Renal cortex interstitium (tissue), 11 donors: ENCODE data around the gene FADS3. TPM values are rescaled to one million over a fixed set of nuclear protein-coding genes. Genes with fewer than 3 reads are reported as not detected.

ENCODE experiments used
- DNase-seq, 11 donors: peaks; one replicate each; pipeline ENCODE4 v3.0.0-alpha.2; 2013; ENCODE audit warnings: low read depth in 9 of 11, low spot score in 4 of 11; ENCODE audit errors: extremely low read depth in 1 of 11
- polyA plus RNA-seq, 3 donors: library from polyadenylated mRNA; unstranded; fragments of 120-200 nt; gene quantifications; one replicate each; pipeline ENCODE4 v1.2.1, GENCODE V29; 2013; ENCODE audit not compliant: insufficient read length in 3 of 3

The FADS3 gene
- polyA plus RNA-seq, 3 donors: 13.0 to 22.9 (median 18.4) TPM

DNA sequence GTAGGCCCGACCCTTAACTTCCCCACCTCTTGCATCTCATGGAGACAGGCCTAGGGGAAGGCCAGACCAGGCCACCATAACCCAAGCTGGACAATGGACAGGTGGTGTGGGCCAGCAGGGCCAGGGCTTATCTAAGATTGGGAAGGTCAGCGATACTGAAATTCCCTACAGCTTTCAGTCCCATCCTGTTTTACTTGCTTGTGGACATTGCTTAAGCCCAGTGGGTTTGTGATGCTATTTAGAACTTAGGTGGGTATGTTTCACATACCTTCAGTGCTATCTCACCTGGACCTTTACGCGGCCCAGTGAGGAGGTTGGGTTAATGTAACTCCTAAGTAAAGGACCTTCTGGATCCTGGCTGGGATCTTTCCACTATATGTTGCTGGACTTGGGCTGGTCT, 61.5 kb downstream of the FADS3 start:
- DNase-seq: no peak

DNA sequence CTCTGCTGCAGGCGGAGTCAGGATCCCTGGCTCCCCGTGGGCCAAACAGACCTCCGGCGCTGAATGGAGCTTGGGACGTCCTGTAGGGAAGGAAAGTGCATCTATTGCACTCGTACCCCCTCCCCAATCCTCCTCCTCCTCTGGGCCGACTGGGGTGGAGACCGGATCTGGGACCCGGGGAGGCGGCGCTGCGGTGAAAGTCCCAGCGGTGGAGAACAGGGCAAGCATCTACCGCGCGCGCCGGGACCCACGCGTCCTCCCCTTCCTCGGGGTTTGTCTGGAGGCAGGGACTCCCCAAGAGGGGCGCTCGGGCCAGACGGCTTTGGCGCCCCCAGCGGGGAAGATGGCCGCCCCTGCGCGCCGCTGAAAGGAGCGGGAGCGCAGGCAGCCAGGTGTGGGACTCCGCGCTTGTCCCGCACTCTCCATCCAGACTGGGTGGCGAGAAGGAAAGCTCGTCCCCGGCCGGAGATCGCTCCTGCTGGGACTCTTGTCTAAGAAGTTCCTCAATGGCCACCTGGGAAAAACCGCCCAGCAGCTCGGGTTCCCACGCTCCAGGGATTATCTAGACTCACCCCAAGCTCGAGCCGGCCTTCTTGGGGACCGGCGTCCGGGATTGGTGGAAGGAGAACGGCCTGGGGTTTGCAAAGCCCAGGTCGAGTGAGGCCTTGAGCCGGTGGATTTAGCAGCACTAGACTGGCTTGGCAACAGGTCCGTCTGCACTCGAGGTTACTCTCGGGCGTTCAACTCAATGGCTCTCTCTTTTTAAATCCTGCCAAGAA, 62.5 kb downstream of the FADS3 start:
- peak in 4 of 11 donors; percentile 25 to 55 (median 36) for DNase-seq

DNA sequence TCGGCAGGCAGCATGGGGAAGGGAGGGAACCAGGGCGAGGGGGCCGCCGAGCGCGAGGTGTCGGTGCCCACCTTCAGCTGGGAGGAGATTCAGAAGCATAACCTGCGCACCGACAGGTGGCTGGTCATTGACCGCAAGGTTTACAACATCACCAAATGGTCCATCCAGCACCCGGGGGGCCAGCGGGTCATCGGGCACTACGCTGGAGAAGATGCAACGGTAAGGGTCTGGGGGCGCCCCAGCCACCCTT, 63.0 kb downstream of the FADS3 start:
- no peak for DNase-seq

DNA sequence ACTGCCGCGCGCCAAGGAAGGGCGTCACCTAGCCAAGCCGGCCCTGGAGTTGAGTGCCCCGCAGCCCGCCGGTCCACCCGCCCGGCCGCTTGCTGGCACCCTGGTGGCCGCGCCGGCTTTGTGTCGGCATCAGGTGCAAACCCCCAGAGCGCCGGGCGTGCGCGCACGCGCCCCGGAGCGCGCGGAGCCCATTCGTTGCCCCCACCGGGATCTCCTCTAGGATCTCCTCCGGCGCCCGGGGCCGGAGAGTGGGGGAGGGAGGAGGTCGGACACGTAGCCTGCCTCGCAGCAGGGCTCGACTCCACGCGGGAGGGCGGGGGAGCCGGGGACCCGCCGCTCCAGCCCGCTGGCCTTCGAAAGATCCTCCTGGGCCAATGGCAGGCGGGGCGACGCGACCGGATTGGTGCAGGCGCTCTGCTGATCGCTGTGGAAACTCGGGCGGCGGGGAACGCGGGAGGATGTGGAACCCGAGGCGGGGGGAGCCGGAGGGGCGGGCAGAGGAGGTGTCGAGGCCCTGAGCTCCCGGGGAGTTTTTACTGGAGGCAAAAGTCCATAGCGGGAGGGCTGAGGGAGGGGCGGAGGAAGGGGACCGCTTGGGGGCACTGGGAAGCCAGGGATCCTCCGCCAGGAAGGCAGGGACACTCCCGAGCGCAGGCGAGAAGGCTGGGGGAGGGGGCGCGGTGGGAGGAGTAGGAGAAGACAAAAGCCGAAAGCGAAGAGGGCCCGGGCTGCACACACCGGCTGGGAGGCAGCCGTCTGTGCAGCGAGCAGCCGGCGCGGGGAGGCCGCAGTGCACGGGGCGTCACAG, 63.6 kb downstream of the FADS3 start, which contains the start of gene FADS2:
FADS2 (plus strand) TSS at position 730 of the 808 bp plus-strand sequence. CDS start 91 bp downstream, outside the sequence.
- peak; percentile 68 to 91 (median 86) for DNase-seq

DNA sequence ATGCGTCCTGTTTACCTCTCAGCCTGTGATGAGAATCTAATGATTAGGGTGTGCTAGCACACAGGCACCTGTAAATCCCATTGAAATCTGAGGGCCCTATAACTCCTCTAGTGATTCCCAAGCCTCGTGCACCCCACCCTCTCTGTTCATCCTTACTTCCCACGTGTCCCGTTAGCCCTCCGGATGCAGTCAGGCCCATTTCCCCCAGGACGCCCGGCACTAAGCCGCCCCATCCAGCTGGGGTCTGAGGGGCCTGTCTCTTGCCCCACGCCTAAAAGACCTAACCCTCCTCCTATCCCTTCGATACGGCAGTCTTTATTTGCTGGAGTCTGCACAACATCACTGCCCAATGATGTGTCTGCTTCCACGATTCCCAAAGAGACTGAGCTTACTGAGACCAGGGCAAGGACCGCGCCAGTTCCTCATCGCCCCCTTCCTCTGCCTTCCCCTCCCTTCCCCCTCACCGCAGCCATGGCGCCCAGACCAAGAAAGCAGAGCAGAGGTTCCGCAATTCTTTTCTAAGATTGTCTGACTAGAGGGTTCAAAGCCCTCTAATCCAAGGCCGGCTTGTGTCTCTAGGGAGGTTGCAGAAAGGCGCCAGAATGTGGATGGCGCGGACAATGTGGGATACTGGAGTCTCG, 64.3 kb downstream of the FADS3 start:
- DNase-seq: peak in 2 of 11 donors; percentile 13 to 18

Other genes starting within 250 kb of the FADS3 start
- gene DAGLA, start 211.2 kb downstream of the FADS3 start, polyA plus RNA-seq: 1 to 10 TPM; 3.2 to 4.6 (median 4.4) TPM
- 10 to 100 TPM; 21.7 to 27.8 (median 23.4) TPM for gene MYRF, start 138.9 kb downstream of the FADS3 start, polyA plus RNA-seq
- gene TMEM258, start 98.9 kb downstream of the FADS3 start, polyA plus RNA-seq: 100 to 1,000 TPM; 152 to 191 (median 165) TPM
- 10 to 100 TPM; 30.6 to 49.0 (median 45.8) TPM for gene FEN1, start 98.6 kb downstream of the FADS3 start, polyA plus RNA-seq
- 10 to 100 TPM; 52.2 to 54.9 (median 54.7) TPM for gene FADS1, start 74.5 kb downstream of the FADS3 start, polyA plus RNA-seq
- gene FADS2, start 63.2 kb downstream of the FADS3 start, polyA plus RNA-seq: 100 to 1,000 TPM in 2 of 3 donors, 10 to 100 TPM in 1; 95.4 to 118 (median 113) TPM
- 10 to 100 TPM; 18.0 to 24.4 (median 22.6) TPM for gene RAB3IL1, start 26.0 kb upstream of the FADS3 start, polyA plus RNA-seq
- gene BEST1, start 58.8 kb upstream of the FADS3 start, polyA plus RNA-seq: 1 to 10 TPM; 3.5 to 5.1 (median 4.6) TPM
- 1,000 to 10,000 TPM; 2,175 to 2,380 (median 2,187) TPM for gene FTH1, start 76.1 kb upstream of the FADS3 start, polyA plus RNA-seq
- 10 to 100 TPM; 35.5 to 43.4 (median 38.9) TPM for gene INCENP, start 232.5 kb upstream of the FADS3 start, polyA plus RNA-seq